ENCODE measurements around the gene S100A7A. TPM values are rescaled to one million over a fixed set of nuclear protein-coding genes. Genes with fewer than 3 reads are reported as not detected.

Gene S100A7A
- polyA plus RNA-seq: 0.24 TPM in 1 of 2 replicates, not detected in the other
- polyA minus RNA-seq: not detected in 2 replicates

- no peaks in the 10 kb centered on the region for H3K9me2 ChIP-seq (ENCODE audit: insufficient read depth, low read length)
- no peak within 1 kb of the TSS for H3K4me2 ChIP-seq (ENCODE audit: low read length)
- H3K9me3 ChIP-seq (ENCODE audit: low read length): no peaks in the 10 kb centered on the region
- H3F3A ChIP-seq (ENCODE audit: insufficient read depth, low read length, poor library complexity, severe bottlenecking): no peaks in the 10 kb centered on the region
- no peaks in the 10 kb centered on the region for H3K36me3 ChIP-seq (ENCODE audit: insufficient read depth, low read length)
- H3K4me3 ChIP-seq (ENCODE audit: low read length): no peak within 1 kb of the TSS
- no peaks in the 10 kb centered on the region for H3K79me2 ChIP-seq (replicated peaks; ENCODE audit: insufficient read depth, low read length)
- H2AFZ ChIP-seq (ENCODE audit: low read depth, low read length): no peak within 1 kb of the TSS
- H3K27ac ChIP-seq (ENCODE audit: low read length): no peak within 1 kb of the TSS
- H4K20me1 ChIP-seq (ENCODE audit: insufficient read depth): no peaks in the 10 kb centered on the region
- no peak within 1 kb of the TSS for H3K9ac ChIP-seq (ENCODE audit: low read length)
- TF ChIP-seq CTCF (IDR thresholded peaks at IDR 0.05; ENCODE audit: poor library complexity, severe bottlenecking) (no peak), TAF1 (IDR thresholded peaks at IDR 0.05; ENCODE audit: low read depth) (no peak), RAD21 (conservative IDR thresholded peaks at IDR 0.05) (no peak), MXI1 (conservative IDR thresholded peaks at IDR 0.05; ENCODE audit: poor library complexity, severe bottlenecking) (no peak), EZH2 (IDR thresholded peaks at IDR 0.05; ENCODE audit: borderline replicate concordance, insufficient read depth, low read length, poor library complexity, severe bottlenecking) (no peak), REST (IDR thresholded peaks at IDR 0.05; ENCODE audit: borderline replicate concordance) (no peak), POLR2AphosphoS5 (IDR thresholded peaks at IDR 0.05) (no peak), EP300 (conservative IDR thresholded peaks at IDR 0.05; ENCODE audit: poor library complexity, severe bottlenecking) (no peak), SMC3 (conservative IDR thresholded peaks at IDR 0.05; ENCODE audit: poor library complexity) (no peak)
- peaks cover 7% of the 10 kb centered on the region for H3K27me3 ChIP-seq (ENCODE audit: insufficient read depth, low read depth, low read length)
Observed at GRCh38 chr1:153415850-153416570, at the start of gene S100A7A. TSS of gene S100A7A (plus strand) at chr1:153416520. CDS start at chr1:153418083, 1,563 bp downstream.

- Histone ChIP-seq H3K4me2 (ENCODE audit: low read length) (no peak overlapping the region), H3F3A (ENCODE audit: insufficient read depth, low read length, poor library complexity, severe bottlenecking) (no peaks in the 10 kb centered on the region), H3K4me3 (ENCODE audit: low read length) (no peak overlapping the region), H2AFZ (ENCODE audit: low read depth, low read length) (no peak overlapping the region), H3K27ac (ENCODE audit: low read length) (no peak overlapping the region), H4K20me1 (ENCODE audit: insufficient read depth) (no peaks in the 10 kb centered on the region), H3K79me2 (replicated peaks; ENCODE audit: insufficient read depth, low read length) (no peaks in the 10 kb centered on the region), H3K9me2 (ENCODE audit: insufficient read depth, low read length) (no peaks in the 10 kb centered on the region), H3K9me3 (ENCODE audit: low read length) (no peaks in the 10 kb centered on the region), H3K9ac (ENCODE audit: low read length) (no peak overlapping the region), H3K27me3 (ENCODE audit: insufficient read depth, low read depth, low read length) (no peaks in the 10 kb centered on the region), H3K36me3 (ENCODE audit: insufficient read depth, low read length) (no peaks in the 10 kb centered on the region)
- TF ChIP-seq RAD21 (conservative IDR thresholded peaks at IDR 0.05): no peak
- TF ChIP-seq TAF1 (IDR thresholded peaks at IDR 0.05; ENCODE audit: low read depth): no peak
- no peak for TF ChIP-seq SMC3 (conservative IDR thresholded peaks at IDR 0.05; ENCODE audit: poor library complexity)
- no peak for TF ChIP-seq POLR2AphosphoS5 (IDR thresholded peaks at IDR 0.05)
- TF ChIP-seq EP300 (conservative IDR thresholded peaks at IDR 0.05; ENCODE audit: poor library complexity, severe bottlenecking): no peak
- TF ChIP-seq MXI1 (conservative IDR thresholded peaks at IDR 0.05; ENCODE audit: poor library complexity, severe bottlenecking): no peak
- TF ChIP-seq REST (IDR thresholded peaks at IDR 0.05; ENCODE audit: borderline replicate concordance): no peak
- TF ChIP-seq CTCF (IDR thresholded peaks at IDR 0.05; ENCODE audit: poor library complexity, severe bottlenecking): no peak
- no peak for TF ChIP-seq EZH2 (IDR thresholded peaks at IDR 0.05; ENCODE audit: borderline replicate concordance, insufficient read depth, low read length, poor library complexity, severe bottlenecking)
Observed at GRCh38 chr1:153367090-153367489, 49.2 kb upstream of the S100A7A start.
